BLaER1 (cell line): ENCODE measurements around the gene ARF4.
"Not testable (repeated sequence)": the region's sequence is repeated elsewhere in the genome, so short reads cannot be mapped to it uniquely, and the experiment has no call there.

Experiments
- H3K27ac ChIP-seq: shearing (Covaris generic); formaldehyde crosslinking; 2 replicates; pipeline ENCODE4 v1.8.1; 2022
- H3K27me3 ChIP-seq: shearing (Covaris generic); formaldehyde crosslinking; 2 replicates; pipeline ENCODE4 v1.8.1; 2022
- H3K36me3 ChIP-seq: shearing (Covaris generic); formaldehyde crosslinking; 2 replicates; pipeline ENCODE4 v1.8.1; 2022
- H3K4me1 ChIP-seq: shearing (Covaris generic); formaldehyde crosslinking; 2 replicates; pipeline ENCODE4 v1.8.1; 2022
- H3K4me2 ChIP-seq: shearing (Covaris generic); formaldehyde crosslinking; 2 replicates; pipeline ENCODE4 v1.8.1; 2022
- H3K4me3 ChIP-seq: shearing (Covaris generic); formaldehyde crosslinking; 2 replicates; pipeline ENCODE4 v1.8.1; 2022
- H3K9ac ChIP-seq: shearing (Covaris generic); formaldehyde crosslinking; 2 replicates; pipeline ENCODE4 v1.8.1; 2022
- H3K9me3 ChIP-seq: shearing (Covaris generic); formaldehyde crosslinking; 2 replicates; pipeline ENCODE4 v1.8.1; 2022
- H4K20me1 ChIP-seq: shearing (Covaris generic); formaldehyde crosslinking; 2 replicates; pipeline ENCODE4 v1.8.1; 2022
- Cebpa-rat ChIP-seq: shearing (Covaris generic); IDR thresholded peaks from 2 replicates; pipeline ENCODE4 v1.8.1; 2022

Gene ARF4

DNA sequence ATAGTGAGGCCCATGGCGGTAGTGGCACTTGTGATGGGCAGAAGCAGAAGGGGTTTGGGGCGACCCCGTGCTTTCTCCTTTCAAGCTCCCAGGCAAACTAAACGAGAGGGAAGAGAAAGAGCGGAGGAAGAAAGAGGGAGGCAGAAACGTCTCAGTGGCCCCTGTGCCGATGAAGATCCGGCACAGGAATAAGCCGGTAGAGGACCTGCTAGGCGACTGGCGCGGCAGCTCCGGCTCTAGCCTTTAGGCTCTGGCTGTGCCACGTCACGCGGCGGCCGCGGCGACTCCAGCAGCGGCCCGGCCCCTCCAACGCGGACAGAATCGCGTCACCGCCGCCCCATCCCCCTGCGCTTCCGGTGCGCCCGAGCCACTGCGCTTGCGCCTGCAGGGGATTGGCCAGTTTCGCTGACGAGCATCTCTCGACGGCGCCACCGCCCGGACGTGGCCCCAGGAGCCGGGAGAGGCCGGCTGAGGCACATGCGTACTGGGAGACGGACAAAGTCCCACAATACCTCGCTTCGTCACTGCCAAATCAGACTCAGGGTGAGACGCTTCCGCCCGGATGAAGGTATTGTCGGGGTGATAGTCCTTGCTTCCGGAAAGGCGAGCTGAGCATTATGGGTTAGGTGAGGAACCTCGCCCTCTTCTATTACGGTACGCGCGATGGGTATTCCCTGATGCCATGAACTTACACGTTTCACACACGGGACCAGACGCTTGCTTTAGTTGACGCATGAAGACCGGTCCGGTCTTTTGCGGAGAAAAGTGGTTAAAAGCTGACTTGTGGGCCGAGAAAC is at the start of gene ARF4:
TSS of gene ARF4 (minus strand) at position 218 of the 797 bp plus-strand sequence. CDS start at position 14, 204 bp downstream.
- H3K4me1 ChIP-seq: peaks cover 41% of the 10 kb centered on the region
- peaks cover 44% of the 10 kb centered on the region for H4K20me1 ChIP-seq
- H3K4me2 ChIP-seq: peak within 1 kb of the TSS; percentile 90
- TF ChIP-seq Cebpa-rat: no peak
- H3K36me3 ChIP-seq: peaks cover 22% of the 10 kb centered on the region
- peak within 1 kb of the TSS; percentile 91 for H3K4me3 ChIP-seq
- H3K27me3 ChIP-seq: no peaks in the 10 kb centered on the region
- no peaks in the 10 kb centered on the region for H3K9me3 ChIP-seq
- H3K27ac ChIP-seq: peak within 1 kb of the TSS; percentile 87
- peak within 1 kb of the TSS; percentile 91 for H3K9ac ChIP-seq

DNA sequence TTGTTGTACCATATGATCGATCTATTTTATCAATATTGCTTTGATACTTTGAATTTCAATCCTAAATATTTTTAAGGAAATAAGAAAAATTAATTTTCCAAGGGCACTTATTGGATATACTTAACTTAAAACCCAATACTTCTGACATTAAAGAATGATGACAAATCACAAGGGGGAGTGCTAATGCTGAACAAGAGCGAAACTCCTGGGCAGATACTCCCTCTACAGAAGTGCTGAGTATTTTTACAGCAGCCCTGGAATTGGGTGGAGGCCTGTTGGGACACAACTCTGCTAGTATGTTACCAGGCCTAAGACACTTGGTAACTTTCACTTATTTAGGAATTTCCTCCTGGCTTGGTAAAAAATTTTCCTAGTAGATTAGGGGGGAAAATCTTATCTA is 49.6 kb upstream of the ARF4 start:
- no peak overlapping the region for H3K27ac ChIP-seq

DNA sequence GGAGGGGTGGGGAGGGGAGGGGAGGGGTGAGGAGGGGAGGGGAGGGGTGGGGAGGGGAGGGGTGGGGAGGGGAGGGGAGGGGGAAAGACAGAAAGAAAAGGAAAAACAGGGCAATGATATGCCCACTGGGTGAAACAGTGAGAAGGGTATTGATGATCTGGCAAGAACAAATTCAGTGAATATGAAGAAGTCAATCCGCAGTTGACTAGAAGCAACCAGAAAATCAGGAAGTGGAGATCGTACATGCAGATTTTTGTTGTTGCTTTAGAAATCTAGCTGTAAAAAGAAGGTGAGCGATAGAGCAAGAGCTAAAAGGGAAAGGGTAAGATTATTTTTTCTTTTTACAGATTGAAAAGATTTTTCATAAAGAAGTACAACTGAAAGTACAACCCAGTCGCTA is 47.6 kb upstream of the ARF4 start:
- Histone ChIP-seq H3K4me3 (no peak overlapping the region), H4K20me1 (peaks cover 19% of the 10 kb centered on the region; the same call in 1 of the 2 replicates), H3K9me3 (peaks cover 15% of the 10 kb centered on the region), H3K27ac (no peak overlapping the region), H3K4me1 (no peaks in the 10 kb centered on the region), H3K27me3 (no peaks in the 10 kb centered on the region), H3K4me2 (no peak overlapping the region), H3K36me3 (peaks cover 90% of the 10 kb centered on the region), H3K9ac (no peak overlapping the region)
- no peak for TF ChIP-seq Cebpa-rat

More for the DNA sequence above, 49.6 kb upstream of the ARF4 start:
- Histone ChIP-seq H3K36me3 (peaks cover 93% of the 10 kb centered on the region), H3K4me2 (no peak overlapping the region), H3K9me3 (peaks cover 28% of the 10 kb centered on the region), H3K4me1 (no peaks in the 10 kb centered on the region), H3K27me3 (no peaks in the 10 kb centered on the region), H3K4me3 (no peak overlapping the region), H4K20me1 (peaks cover 19% of the 10 kb centered on the region; the same call in 1 of the 2 replicates), H3K9ac (no peak overlapping the region)
- no peak for TF ChIP-seq Cebpa-rat

DNA sequence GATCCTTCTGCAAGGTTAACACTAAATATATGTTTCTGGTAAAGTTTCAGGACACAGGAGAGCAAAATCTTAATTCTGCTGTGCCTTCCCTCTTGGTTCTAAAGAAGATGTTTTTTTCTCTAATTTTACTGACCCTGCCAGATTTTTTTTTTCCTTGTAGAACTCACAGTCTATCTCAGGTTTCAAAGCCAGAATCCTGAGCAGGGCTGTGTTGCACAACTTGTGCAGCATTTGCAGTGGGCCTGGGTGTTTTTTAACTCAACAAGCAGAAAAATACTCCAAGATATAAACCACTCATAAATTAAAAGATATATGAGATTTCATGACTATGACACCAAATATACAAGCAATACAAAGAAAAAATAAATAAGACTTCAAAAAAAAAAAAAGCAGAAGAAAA is 40.2 kb upstream of the ARF4 start:
- Histone ChIP-seq H3K9ac (no peak overlapping the region), H3K9me3 (no peaks in the 10 kb centered on the region), H4K20me1 (no peaks in the 10 kb centered on the region), H3K27ac (no peak overlapping the region), H3K4me1 (no peaks in the 10 kb centered on the region), H3K27me3 (no peaks in the 10 kb centered on the region), H3K4me2 (no peak overlapping the region), H3K4me3 (no peak overlapping the region), H3K36me3 (peaks cover 89% of the 10 kb centered on the region)
- no peak for TF ChIP-seq Cebpa-rat

DNA sequence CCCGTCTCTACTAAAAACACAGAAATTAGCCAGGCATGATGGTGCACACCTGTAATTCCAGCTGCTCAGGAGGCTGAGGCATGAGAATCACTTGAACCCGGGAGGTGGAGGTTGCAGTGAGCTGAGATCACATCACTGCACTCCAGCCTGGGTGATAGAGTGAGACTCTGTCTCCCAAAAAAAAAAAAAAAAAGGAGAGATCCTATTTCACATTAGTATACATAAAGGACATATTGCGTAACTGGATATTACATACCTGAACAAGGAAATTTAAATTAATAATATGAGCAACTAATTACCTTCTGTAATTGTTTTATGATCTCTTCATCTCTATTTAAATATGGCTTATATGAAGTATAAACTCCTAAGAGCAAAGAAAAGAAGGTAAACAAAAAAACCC is 37.1 kb upstream of the ARF4 start:
- H3K27me3 ChIP-seq, H3K4me3 ChIP-seq, H3K27ac ChIP-seq, H3K4me1 ChIP-seq, H4K20me1 ChIP-seq, H3K9ac ChIP-seq, H3K4me2 ChIP-seq, H3K9me3 ChIP-seq: not testable (repeated sequence)
- peaks cover 88% of the 10 kb centered on the region for H3K36me3 ChIP-seq
- TF ChIP-seq Cebpa-rat: peak; percentile 55

DNA sequence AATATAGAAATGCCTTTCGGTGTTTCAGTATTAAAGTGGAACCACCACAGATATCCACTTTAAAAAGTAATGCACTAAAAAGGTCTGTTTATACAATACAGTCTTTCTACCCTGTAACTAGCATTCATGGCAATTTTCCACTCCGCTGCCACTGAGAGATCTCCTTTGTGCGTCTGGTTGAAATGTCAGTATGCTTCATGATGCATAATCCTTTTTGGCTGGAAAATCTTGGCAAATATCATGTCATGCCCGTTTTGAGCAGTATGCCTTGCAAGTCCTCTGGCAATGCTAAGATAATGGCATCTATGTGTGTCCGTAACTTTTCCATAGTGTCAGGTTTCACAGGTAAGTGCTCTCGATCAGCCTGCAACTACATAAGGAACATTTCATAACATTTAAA is 30.8 kb upstream of the ARF4 start:
- TF ChIP-seq Cebpa-rat: no peak
- peaks cover 95% of the 10 kb centered on the region for H3K36me3 ChIP-seq
- no peaks in the 10 kb centered on the region for H4K20me1 ChIP-seq
- no peaks in the 10 kb centered on the region for H3K4me1 ChIP-seq
- no peak overlapping the region for H3K27ac ChIP-seq
- no peaks in the 10 kb centered on the region for H3K27me3 ChIP-seq
- H3K4me3 ChIP-seq: no peak overlapping the region
- H3K4me2 ChIP-seq: no peak overlapping the region
- H3K9me3 ChIP-seq: no peaks in the 10 kb centered on the region
- H3K9ac ChIP-seq: no peak overlapping the region

DNA sequence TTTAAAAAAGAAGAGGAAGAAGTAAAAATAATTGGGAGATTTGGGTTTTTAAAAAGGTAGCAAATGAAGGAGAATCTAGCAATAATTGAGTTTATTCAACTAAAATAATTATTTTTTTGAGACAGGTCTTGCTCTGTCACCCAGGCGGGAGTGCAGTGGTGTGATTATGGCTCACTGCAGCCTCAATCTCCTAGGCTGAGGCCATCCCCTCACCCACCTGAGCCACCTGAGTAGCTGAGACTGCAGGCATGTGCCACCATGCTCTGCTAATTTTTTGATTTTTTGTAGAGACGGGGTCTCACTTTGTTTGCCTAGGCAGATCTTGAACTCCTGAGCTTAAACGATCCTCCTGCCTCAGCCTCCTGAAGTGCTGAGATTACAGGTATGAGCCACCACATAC is 27.7 kb upstream of the ARF4 start:
- no peak for TF ChIP-seq Cebpa-rat
- no peak overlapping the region for H3K4me2 ChIP-seq
- no peaks in the 10 kb centered on the region for H4K20me1 ChIP-seq
- no peak overlapping the region for H3K27ac ChIP-seq
- H3K27me3 ChIP-seq: no peaks in the 10 kb centered on the region
- H3K9me3 ChIP-seq: no peaks in the 10 kb centered on the region
- H3K4me1 ChIP-seq: no peaks in the 10 kb centered on the region
- H3K4me3 ChIP-seq: no peak overlapping the region
- H3K36me3 ChIP-seq: peaks cover 74% of the 10 kb centered on the region
- no peak overlapping the region for H3K9ac ChIP-seq

DNA sequence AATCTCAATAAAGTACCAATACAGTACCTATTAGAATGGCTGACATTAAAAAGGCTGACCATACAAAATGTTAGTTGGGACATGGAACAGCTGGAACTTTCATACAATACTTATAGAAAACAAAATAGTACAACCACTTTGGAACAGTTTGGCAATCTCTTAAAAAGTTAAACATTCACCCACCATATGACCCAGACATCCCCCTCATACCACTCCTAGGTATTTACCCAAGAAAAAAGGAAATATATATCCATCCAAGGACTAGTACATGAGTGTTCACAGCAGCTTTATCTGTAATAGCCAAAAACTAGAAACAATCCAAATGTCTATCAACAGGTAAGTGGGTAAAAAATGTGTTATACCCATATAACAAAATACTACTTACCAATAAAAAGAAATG is 25.2 kb upstream of the ARF4 start:
- no peaks in the 10 kb centered on the region for H3K27me3 ChIP-seq

DNA sequence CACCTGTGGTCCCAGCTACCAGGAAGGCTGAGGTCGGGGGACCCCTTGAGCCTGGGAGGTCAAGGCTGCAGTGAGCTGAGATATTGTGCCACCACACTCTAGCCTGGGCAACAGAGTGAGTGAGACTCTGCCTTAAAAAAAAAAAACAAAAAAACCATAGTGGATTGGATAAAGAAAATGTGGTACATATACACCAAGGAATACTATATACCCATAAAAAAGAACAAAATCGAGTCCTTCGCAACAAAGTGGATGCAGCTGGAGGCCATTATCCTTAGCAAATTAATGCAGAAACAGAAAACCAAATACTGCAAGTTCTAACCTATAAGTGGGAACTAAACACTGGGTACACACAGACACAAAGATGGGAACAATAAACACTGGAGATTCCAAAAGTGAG is 20.6 kb upstream of the ARF4 start:
- Histone ChIP-seq H3K9me3 (no peaks in the 10 kb centered on the region; the same call in 1 of the 2 replicates), H3K9ac (no peak overlapping the region), H3K4me2 (no peak overlapping the region), H4K20me1 (no peaks in the 10 kb centered on the region), H3K4me3 (no peak overlapping the region), H3K4me1 (no peaks in the 10 kb centered on the region), H3K27ac (no peak overlapping the region), H3K36me3 (peaks cover 15% of the 10 kb centered on the region), H3K27me3 (no peaks in the 10 kb centered on the region)
- TF ChIP-seq Cebpa-rat: no peak

More for the DNA sequence above, 25.2 kb upstream of the ARF4 start:
- no peak for TF ChIP-seq Cebpa-rat
- Histone ChIP-seq H3K4me1 (no peaks in the 10 kb centered on the region), H3K4me2 (no peak overlapping the region), H3K36me3 (peaks cover 59% of the 10 kb centered on the region), H3K4me3 (no peak overlapping the region), H4K20me1 (no peaks in the 10 kb centered on the region), H3K9ac (no peak overlapping the region), H3K9me3 (no peaks in the 10 kb centered on the region; the same call in 1 of the 2 replicates), H3K27ac (no peak overlapping the region)

DNA sequence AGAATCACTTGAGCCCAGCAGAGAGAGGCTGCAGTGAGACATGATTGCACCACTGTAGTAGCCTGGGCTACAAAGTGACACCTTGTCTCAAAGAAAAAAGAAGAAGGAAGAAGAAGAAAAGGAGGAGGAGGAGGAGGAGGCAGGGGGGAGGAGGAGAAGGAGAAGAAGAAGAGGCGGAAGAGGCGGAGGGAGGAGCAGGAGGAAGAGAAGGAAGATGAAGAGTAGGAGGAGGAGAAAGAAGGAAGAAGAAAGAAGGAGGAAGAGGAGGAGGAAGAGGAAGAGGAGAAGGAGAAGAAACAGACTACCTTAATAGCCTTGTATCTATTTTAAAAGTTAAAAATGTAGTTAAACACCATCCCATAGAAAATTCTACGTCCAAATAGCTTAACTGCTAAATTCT is 19.1 kb upstream of the ARF4 start:
- peaks cover 11% of the 10 kb centered on the region for H3K36me3 ChIP-seq
- no peaks in the 10 kb centered on the region for H3K27me3 ChIP-seq
- TF ChIP-seq Cebpa-rat: no peak
- H3K4me1 ChIP-seq: no peaks in the 10 kb centered on the region
- H4K20me1 ChIP-seq: no peaks in the 10 kb centered on the region
- no peak overlapping the region for H3K4me2 ChIP-seq
- H3K27ac ChIP-seq: no peak overlapping the region
- no peak overlapping the region for H3K4me3 ChIP-seq
- no peak overlapping the region for H3K9ac ChIP-seq
- H3K9me3 ChIP-seq: no peaks in the 10 kb centered on the region; the same call in 1 of the 2 replicates

DNA sequence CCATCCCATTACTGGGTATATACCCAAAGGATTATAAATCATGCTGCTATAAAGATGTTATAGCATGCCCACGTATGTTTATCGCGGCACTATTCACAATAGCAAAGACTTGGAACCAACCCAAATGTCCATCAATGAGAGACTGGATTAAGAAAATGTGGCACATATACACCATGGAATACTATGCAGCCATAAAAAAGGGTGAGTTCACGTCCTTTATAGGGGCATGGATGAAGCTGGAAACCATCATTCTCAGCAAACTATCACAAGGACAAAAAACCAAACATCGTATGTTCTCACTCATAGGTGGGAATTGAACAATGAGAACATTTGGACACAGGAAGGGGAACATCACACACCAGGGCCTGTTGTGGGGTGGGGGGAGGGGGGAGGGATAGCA is 14.7 kb upstream of the ARF4 start:
- H3K27ac ChIP-seq, H3K4me2 ChIP-seq, H4K20me1 ChIP-seq: not testable (repeated sequence)

More for the DNA sequence above, 14.7 kb upstream of the ARF4 start:
- H3K9me3 ChIP-seq, H3K36me3 ChIP-seq, H3K4me1 ChIP-seq, H3K9ac ChIP-seq, H3K27me3 ChIP-seq, H3K4me3 ChIP-seq: not testable (repeated sequence)
